Measurements from ENCODE around the gene IPO13. TPM values are rescaled to one million over a fixed set of nuclear protein-coding genes. Genes with fewer than 3 reads are reported as not detected.

IPO13 gene
- total RNA-seq, 1 experiment from 2014 or later = 19.8 TPM

- no peak overlapping the region for H3K9ac ChIP-seq (ENCODE audit: low read length)
- H3K27me3 ChIP-seq (ENCODE audit: low read length) = no peaks in the 10 kb centered on the region
- H3K4me1 ChIP-seq (ENCODE audit: low read length) = peaks cover 7% of the 10 kb centered on the region; the same call in 1 of the 2 replicates
- no peak for DNase-seq
- H3K4me2 ChIP-seq (ENCODE audit: low read depth, low read length, poor library complexity, severe bottlenecking) = no peak overlapping the region
- no peaks in the 10 kb centered on the region for H3K79me2 ChIP-seq (ENCODE audit: low read length)
- H3K9me2 ChIP-seq (replicated peaks; ENCODE audit: insufficient read depth, low read length) = no peaks in the 10 kb centered on the region
- no peak overlapping the region for H3K4me3 ChIP-seq (ENCODE audit: low read length)
- H3K9me3 ChIP-seq (ENCODE audit: low read length) = no peaks in the 10 kb centered on the region
- no peak overlapping the region for H3K27ac ChIP-seq (ENCODE audit: low read length)
- no peak overlapping the region for H2AFZ ChIP-seq (ENCODE audit: low read length)
- H4K20me1 ChIP-seq (ENCODE audit: insufficient read depth, low read depth, low read length) = no peaks in the 10 kb centered on the region
- H3K36me3 ChIP-seq (ENCODE audit: insufficient read depth, low read length) = no peaks in the 10 kb centered on the region
Observed at GRCh38 chr1:43921022-43921421, 25.7 kb upstream of the IPO13 start.

GRCh38 chr1:43924516-43924915 lies 22.2 kb upstream of the IPO13 start:
- Histone ChIP-seq H3K9me2 (replicated peaks; ENCODE audit: insufficient read depth, low read length) (no peaks in the 10 kb centered on the region), H4K20me1 (ENCODE audit: insufficient read depth, low read depth, low read length) (no peaks in the 10 kb centered on the region), H3K4me2 (ENCODE audit: low read depth, low read length, poor library complexity, severe bottlenecking) (no peak overlapping the region), H3K4me1 (ENCODE audit: low read length) (no peaks in the 10 kb centered on the region), H3K9me3 (ENCODE audit: low read length) (no peaks in the 10 kb centered on the region), H3K27ac (ENCODE audit: low read length) (no peak overlapping the region), H3K9ac (ENCODE audit: low read length) (no peak overlapping the region), H3K4me3 (ENCODE audit: low read length) (no peak overlapping the region), H2AFZ (ENCODE audit: low read length) (no peak overlapping the region), H3K79me2 (ENCODE audit: low read length) (no peaks in the 10 kb centered on the region), H3K36me3 (ENCODE audit: insufficient read depth, low read length) (no peaks in the 10 kb centered on the region), H3K27me3 (ENCODE audit: low read length) (no peaks in the 10 kb centered on the region)
- DNase-seq = no peak

GRCh38 chr1:43925846-43926245 lies 20.9 kb upstream of the IPO13 start:
- H3K4me3 ChIP-seq (ENCODE audit: low read length) = no peak overlapping the region
- H3K9me2 ChIP-seq (replicated peaks; ENCODE audit: insufficient read depth, low read length) = no peaks in the 10 kb centered on the region
- H2AFZ ChIP-seq (ENCODE audit: low read length) = no peak overlapping the region
- DNase-seq = no peak
- no peak overlapping the region for H3K27ac ChIP-seq (ENCODE audit: low read length)
- no peaks in the 10 kb centered on the region for H3K36me3 ChIP-seq (ENCODE audit: insufficient read depth, low read length)
- H3K9me3 ChIP-seq (ENCODE audit: low read length) = no peaks in the 10 kb centered on the region
- no peaks in the 10 kb centered on the region for H3K27me3 ChIP-seq (ENCODE audit: low read length)
- no peak overlapping the region for H3K4me2 ChIP-seq (ENCODE audit: low read depth, low read length, poor library complexity, severe bottlenecking)
- H3K79me2 ChIP-seq (ENCODE audit: low read length) = no peaks in the 10 kb centered on the region
- H3K4me1 ChIP-seq (ENCODE audit: low read length) = no peaks in the 10 kb centered on the region
- H4K20me1 ChIP-seq (ENCODE audit: insufficient read depth, low read depth, low read length) = no peaks in the 10 kb centered on the region
- H3K9ac ChIP-seq (ENCODE audit: low read length) = no peak overlapping the region

- Histone ChIP-seq H3K79me2 (ENCODE audit: low read length) (no peaks in the 10 kb centered on the region), H3K9me3 (ENCODE audit: low read length) (no peaks in the 10 kb centered on the region), H3K4me3 (ENCODE audit: low read length) (no peak overlapping the region), H2AFZ (ENCODE audit: low read length) (no peak overlapping the region), H4K20me1 (ENCODE audit: insufficient read depth, low read depth, low read length) (no peaks in the 10 kb centered on the region), H3K4me2 (ENCODE audit: low read depth, low read length, poor library complexity, severe bottlenecking) (no peak overlapping the region), H3K9ac (ENCODE audit: low read length) (no peak overlapping the region), H3K27ac (ENCODE audit: low read length) (no peak overlapping the region), H3K4me1 (ENCODE audit: low read length) (peaks cover 22% of the 10 kb centered on the region), H3K36me3 (ENCODE audit: insufficient read depth, low read length) (no peaks in the 10 kb centered on the region), H3K9me2 (replicated peaks; ENCODE audit: insufficient read depth, low read length) (no peaks in the 10 kb centered on the region), H3K27me3 (ENCODE audit: low read length) (no peaks in the 10 kb centered on the region)
- peak; percentile 74 for DNase-seq
Observed at GRCh38 chr1:43930168-43930948, 16.4 kb upstream of the IPO13 start.

GRCh38 chr1:43930949-43931275 lies 15.8 kb upstream of the IPO13 start:
- Histone ChIP-seq H3K9me2 (replicated peaks; ENCODE audit: insufficient read depth, low read length) (no peaks in the 10 kb centered on the region), H2AFZ (ENCODE audit: low read length) (no peak overlapping the region), H3K4me3 (ENCODE audit: low read length) (no peak overlapping the region), H3K27me3 (ENCODE audit: low read length) (no peaks in the 10 kb centered on the region), H3K9ac (ENCODE audit: low read length) (no peak overlapping the region), H4K20me1 (ENCODE audit: insufficient read depth, low read depth, low read length) (no peaks in the 10 kb centered on the region), H3K4me1 (ENCODE audit: low read length) (peaks cover 27% of the 10 kb centered on the region), H3K4me2 (ENCODE audit: low read depth, low read length, poor library complexity, severe bottlenecking) (no peak overlapping the region), H3K36me3 (ENCODE audit: insufficient read depth, low read length) (no peaks in the 10 kb centered on the region), H3K9me3 (ENCODE audit: low read length) (no peaks in the 10 kb centered on the region), H3K27ac (ENCODE audit: low read length) (no peak overlapping the region), H3K79me2 (ENCODE audit: low read length) (no peaks in the 10 kb centered on the region)
- no peak for DNase-seq

DNA sequence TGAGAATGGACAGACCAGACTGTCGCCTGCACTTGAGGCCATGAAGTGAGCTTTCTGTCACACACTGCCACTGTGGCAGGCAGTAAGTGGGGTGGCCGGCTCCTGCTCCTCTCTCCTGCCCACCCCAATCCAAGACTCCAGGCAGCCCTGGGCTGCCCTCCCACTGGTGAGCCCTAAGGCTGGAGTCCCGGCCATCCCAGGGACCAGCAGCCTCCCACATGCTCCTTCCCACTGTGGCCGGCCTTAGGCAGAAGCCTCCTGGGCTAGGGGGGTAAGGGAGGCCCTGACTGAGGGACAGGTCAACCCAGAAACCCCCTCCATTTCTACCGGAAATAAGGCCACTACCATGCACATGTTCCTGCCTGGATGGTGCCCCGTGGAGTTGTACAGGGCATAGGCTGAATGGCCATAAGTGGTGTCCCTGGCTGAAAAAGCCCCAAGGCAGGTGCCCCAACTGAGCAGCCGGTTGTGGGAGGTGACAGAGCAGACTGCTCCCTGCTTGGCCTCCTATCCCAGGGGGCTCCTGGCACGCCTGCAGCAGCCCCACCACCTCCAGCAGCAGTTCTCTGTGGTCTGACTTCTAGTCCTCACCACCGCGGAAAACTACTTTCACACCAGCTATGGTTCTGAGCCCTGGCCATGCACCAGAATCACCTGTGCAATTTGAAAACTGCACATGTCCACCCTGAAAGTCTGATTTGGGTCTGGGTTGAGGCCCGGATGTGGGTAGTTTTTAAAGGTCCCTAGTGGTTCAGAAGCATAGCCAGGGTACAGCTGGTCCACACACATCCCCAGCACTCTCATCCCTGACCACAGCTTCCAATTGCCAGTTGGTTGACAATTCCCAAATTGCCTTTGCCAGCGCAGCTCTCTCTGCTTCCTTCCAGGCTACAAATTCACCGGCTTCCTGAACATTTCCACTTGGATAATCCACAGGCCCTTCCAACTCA lies 14.8 kb upstream of the IPO13 start:
- Histone ChIP-seq H3K9ac (ENCODE audit: low read length) (no peak overlapping the region), H3K36me3 (ENCODE audit: insufficient read depth, low read length) (no peaks in the 10 kb centered on the region), H3K27me3 (ENCODE audit: low read length) (no peaks in the 10 kb centered on the region), H3K4me1 (ENCODE audit: low read length) (peaks cover 29% of the 10 kb centered on the region), H3K9me2 (replicated peaks; ENCODE audit: insufficient read depth, low read length) (no peaks in the 10 kb centered on the region), H3K4me2 (ENCODE audit: low read depth, low read length, poor library complexity, severe bottlenecking) (no peak overlapping the region), H3K4me3 (ENCODE audit: low read length) (no peak overlapping the region), H3K79me2 (ENCODE audit: low read length) (no peaks in the 10 kb centered on the region), H2AFZ (ENCODE audit: low read length) (no peak overlapping the region), H4K20me1 (ENCODE audit: insufficient read depth, low read depth, low read length) (no peaks in the 10 kb centered on the region), H3K27ac (ENCODE audit: low read length) (no peak overlapping the region), H3K9me3 (ENCODE audit: low read length) (no peaks in the 10 kb centered on the region)
- no peak for DNase-seq

DNA sequence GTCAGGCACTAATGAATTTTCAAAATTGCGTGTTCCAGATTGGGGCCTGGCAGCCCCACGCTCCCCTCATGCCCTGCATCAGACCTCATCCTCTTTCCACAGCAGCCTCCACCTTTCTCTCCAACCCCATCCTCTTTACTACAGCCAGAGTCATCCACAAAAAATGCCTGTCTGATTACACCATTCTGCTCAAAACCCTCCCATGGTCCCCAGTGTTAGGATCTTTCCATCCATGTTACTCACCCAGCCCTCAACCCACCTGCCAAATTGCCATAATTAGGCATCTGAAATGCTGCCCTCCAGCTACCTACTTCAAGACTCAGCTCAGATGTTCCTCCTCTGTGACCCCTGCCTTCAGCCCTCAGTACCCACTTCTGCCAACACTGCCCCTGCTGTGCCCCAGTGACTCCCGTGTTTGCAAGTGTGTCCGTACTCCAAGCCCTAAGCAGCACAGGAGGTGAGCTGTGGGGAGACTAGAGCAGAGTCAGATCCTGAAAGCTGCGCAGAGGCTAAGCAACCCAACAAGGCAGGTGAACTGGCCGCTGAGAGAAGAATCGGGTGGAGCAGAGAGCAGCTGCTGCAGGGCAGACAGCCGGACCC lies 13.9 kb upstream of the IPO13 start:
- Histone ChIP-seq H3K9me3 (ENCODE audit: low read length) (no peaks in the 10 kb centered on the region), H4K20me1 (ENCODE audit: insufficient read depth, low read depth, low read length) (no peaks in the 10 kb centered on the region), H3K9me2 (replicated peaks; ENCODE audit: insufficient read depth, low read length) (no peaks in the 10 kb centered on the region), H3K4me2 (ENCODE audit: low read depth, low read length, poor library complexity, severe bottlenecking) (no peak overlapping the region), H3K79me2 (ENCODE audit: low read length) (no peaks in the 10 kb centered on the region), H3K9ac (ENCODE audit: low read length) (no peak overlapping the region), H3K4me3 (ENCODE audit: low read length) (no peak overlapping the region), H3K4me1 (ENCODE audit: low read length) (peaks cover 29% of the 10 kb centered on the region), H3K36me3 (ENCODE audit: insufficient read depth, low read length) (no peaks in the 10 kb centered on the region), H3K27me3 (ENCODE audit: low read length) (no peaks in the 10 kb centered on the region), H3K27ac (ENCODE audit: low read length) (no peak overlapping the region), H2AFZ (ENCODE audit: low read length) (no peak overlapping the region)
- no peak for DNase-seq
